ENCODE data around the gene UNC93B1. TPM values are rescaled to one million over a fixed set of nuclear protein-coding genes. Genes with fewer than 3 reads are reported as not detected.

The UNC93B1 gene
- total RNA-seq, 1 donor from 2014 or later, result 5.3 TPM

GRCh38 chr11:68027667-68028066, 23.8 kb upstream of the UNC93B1 start:
- DNase-seq (ENCODE audit: low spot score), result no peak
- intact Hi-C loops (cut with DNase I), result no loop called here

- intact Hi-C loops (cut with DNase I), result no loop called here
- DNase-seq (ENCODE audit: low spot score), result no peak
Observed at GRCh38 chr11:68026391-68027105, 22.7 kb upstream of the UNC93B1 start.

- no peak for DNase-seq (ENCODE audit: low spot score)
- intact Hi-C loops (cut with DNase I), result no loop called here
Observed at GRCh38 chr11:68025047-68025446, 21.1 kb upstream of the UNC93B1 start.

GRCh38 chr11:68024508-68024907, 20.6 kb upstream of the UNC93B1 start:
- intact Hi-C loops (cut with DNase I), result no loop called here

GRCh38 chr11:68022531-68022930, 18.6 kb upstream of the UNC93B1 start:
- intact Hi-C loops (cut with DNase I), result no loop called here
- no peak for DNase-seq (ENCODE audit: low spot score)

More at GRCh38 chr11:68024508-68024907, 20.6 kb upstream of the UNC93B1 start:
- DNase-seq (ENCODE audit: low spot score), result no peak

- intact Hi-C loops (cut with DNase I), result no loop called here
- no peak for DNase-seq (ENCODE audit: low spot score)
Observed at GRCh38 chr11:68021167-68021787, 17.4 kb upstream of the UNC93B1 start.

- DNase-seq (ENCODE audit: low spot score), result no peak
- intact Hi-C loops (cut with DNase I), result no loop called here
Observed at GRCh38 chr11:68020575-68020974, 16.7 kb upstream of the UNC93B1 start.

GRCh38 chr11:68019486-68019885, 15.6 kb upstream of the UNC93B1 start:
- no peak for DNase-seq (ENCODE audit: low spot score)
- intact Hi-C loops (cut with DNase I), result loop anchor here (10.0 kb wide), 1 partner anchor 185 kb away; no protein-coding TSS in a partner anchor

GRCh38 chr11:68018730-68019190, 14.9 kb upstream of the UNC93B1 start:
- DNase-seq (ENCODE audit: low spot score), result no peak
- intact Hi-C loops (cut with DNase I), result loop anchor here (10.0 kb wide), 1 partner anchor 186 kb away; no protein-coding TSS in a partner anchor

GRCh38 chr11:68017980-68018729, 14.3 kb upstream of the UNC93B1 start:
- DNase-seq (ENCODE audit: low spot score), result no peak
- intact Hi-C loops (cut with DNase I), result loop anchor here (10.0 kb wide), 1 partner anchor 187 kb away; no protein-coding TSS in a partner anchor

GRCh38 chr11:68016904-68017817, 13.3 kb upstream of the UNC93B1 start:
- intact Hi-C loops (cut with DNase I), result loop anchor here (10.0 kb wide), 1 partner anchor 188 kb away; no protein-coding TSS in a partner anchor
- DNase-seq (ENCODE audit: low spot score), result no peak

- no peak for DNase-seq (ENCODE audit: low spot score)
- intact Hi-C loops (cut with DNase I), result loop anchor here (10.0 kb wide), 1 partner anchor 188 kb away; no protein-coding TSS in a partner anchor
Observed at GRCh38 chr11:68016161-68016903, 12.4 kb upstream of the UNC93B1 start.

- intact Hi-C loops (cut with DNase I), result loop anchor here (10.0 kb wide), 1 partner anchor 189 kb away; no protein-coding TSS in a partner anchor
Observed at GRCh38 chr11:68015467-68015866, 11.6 kb upstream of the UNC93B1 start.

GRCh38 chr11:68014947-68015447, 11.1 kb upstream of the UNC93B1 start:
- intact Hi-C loops (cut with DNase I), result loop anchor here (10.0 kb wide), 1 partner anchor 190 kb away; no protein-coding TSS in a partner anchor
- no peak for DNase-seq (ENCODE audit: low spot score)

More at GRCh38 chr11:68015467-68015866, 11.6 kb upstream of the UNC93B1 start:
- no peak for DNase-seq (ENCODE audit: low spot score)

GRCh38 chr11:68014157-68014946, 10.5 kb upstream of the UNC93B1 start:
- DNase-seq (ENCODE audit: low spot score), result no peak
- intact Hi-C loops (cut with DNase I), result loop anchor here (10.0 kb wide), 1 partner anchor 190 kb away; no protein-coding TSS in a partner anchor

GRCh38 chr11:68013611-68014156, 9.8 kb upstream of the UNC93B1 start:
- intact Hi-C loops (cut with DNase I), result loop anchor here (10.0 kb wide), 1 partner anchor 191 kb away; no protein-coding TSS in a partner anchor
- DNase-seq (ENCODE audit: low spot score), result no peak
